ENCODE results near the gene CCDC33.

Gene CCDC33

GRCh38 chr15:74259821-74260607 is 23.9 kb downstream of the CCDC33 start:
- Histone ChIP-seq H3K27me3 (ENCODE audit: insufficient read depth, low read length) (peaks cover 63% of the 10 kb centered on the region), H3K4me1 (ENCODE audit: control insufficient read depth, insufficient read depth, low read length, unreplicated experiment) (no peaks in the 10 kb centered on the region), H2AFZ (ENCODE audit: low read length, unreplicated experiment) (no peak overlapping the region), H3K4me3 (ENCODE audit: low read depth, low read length) (no peak overlapping the region), H3K36me3 (ENCODE audit: insufficient read depth, low read length) (no peaks in the 10 kb centered on the region), H3K27ac (ENCODE audit: low read depth, low read length) (no peak overlapping the region), H3K79me2 (ENCODE audit: control insufficient read depth, insufficient read depth, low read length, unreplicated experiment) (no peaks in the 10 kb centered on the region)

GRCh38 chr15:74261041-74261440 is 24.9 kb downstream of the CCDC33 start:
- Histone ChIP-seq H2AFZ (ENCODE audit: low read length, unreplicated experiment) (no peak overlapping the region), H3K79me2 (ENCODE audit: control insufficient read depth, insufficient read depth, low read length, unreplicated experiment) (no peaks in the 10 kb centered on the region), H3K27ac (ENCODE audit: low read depth, low read length) (no peak overlapping the region), H3K27me3 (ENCODE audit: insufficient read depth, low read length) (peaks cover 71% of the 10 kb centered on the region), H3K4me1 (ENCODE audit: control insufficient read depth, insufficient read depth, low read length, unreplicated experiment) (no peaks in the 10 kb centered on the region), H3K36me3 (ENCODE audit: insufficient read depth, low read length) (no peaks in the 10 kb centered on the region), H3K4me3 (ENCODE audit: low read depth, low read length) (no peak overlapping the region)

- H3K27ac ChIP-seq (ENCODE audit: low read depth, low read length) = no peak overlapping the region
- H3K4me1 ChIP-seq (ENCODE audit: control insufficient read depth, insufficient read depth, low read length, unreplicated experiment) = no peaks in the 10 kb centered on the region
- no peaks in the 10 kb centered on the region for H3K36me3 ChIP-seq (ENCODE audit: insufficient read depth, low read length)
- H2AFZ ChIP-seq (ENCODE audit: low read length, unreplicated experiment) = no peak overlapping the region
- H3K79me2 ChIP-seq (ENCODE audit: control insufficient read depth, insufficient read depth, low read length, unreplicated experiment) = no peaks in the 10 kb centered on the region
- peaks cover 75% of the 10 kb centered on the region for H3K27me3 ChIP-seq (ENCODE audit: insufficient read depth, low read length)
- H3K4me3 ChIP-seq (ENCODE audit: low read depth, low read length) = no peak overlapping the region
Observed at GRCh38 chr15:74261685-74262084, 25.6 kb downstream of the CCDC33 start.

GRCh38 chr15:74262151-74262550 is 26.0 kb downstream of the CCDC33 start:
- Histone ChIP-seq H3K27me3 (ENCODE audit: insufficient read depth, low read length) (peaks cover 76% of the 10 kb centered on the region), H3K4me1 (ENCODE audit: control insufficient read depth, insufficient read depth, low read length, unreplicated experiment) (no peaks in the 10 kb centered on the region)

GRCh38 chr15:74262625-74263024 is 26.5 kb downstream of the CCDC33 start:
- peaks cover 79% of the 10 kb centered on the region for H3K27me3 ChIP-seq (ENCODE audit: insufficient read depth, low read length)
- H3K4me3 ChIP-seq (ENCODE audit: low read depth, low read length) = no peak overlapping the region
- H3K27ac ChIP-seq (ENCODE audit: low read depth, low read length) = no peak overlapping the region

More at GRCh38 chr15:74262151-74262550, 26.0 kb downstream of the CCDC33 start:
- no peak overlapping the region for H3K4me3 ChIP-seq (ENCODE audit: low read depth, low read length)
- no peak overlapping the region for H2AFZ ChIP-seq (ENCODE audit: low read length, unreplicated experiment)
- H3K36me3 ChIP-seq (ENCODE audit: insufficient read depth, low read length) = no peaks in the 10 kb centered on the region
- H3K27ac ChIP-seq (ENCODE audit: low read depth, low read length) = no peak overlapping the region
- H3K79me2 ChIP-seq (ENCODE audit: control insufficient read depth, insufficient read depth, low read length, unreplicated experiment) = no peaks in the 10 kb centered on the region

GRCh38 chr15:74263466-74263865 is 27.3 kb downstream of the CCDC33 start:
- Histone ChIP-seq H3K79me2 (ENCODE audit: control insufficient read depth, insufficient read depth, low read length, unreplicated experiment) (no peaks in the 10 kb centered on the region), H3K4me3 (ENCODE audit: low read depth, low read length) (no peak overlapping the region), H3K36me3 (ENCODE audit: insufficient read depth, low read length) (no peaks in the 10 kb centered on the region), H3K4me1 (ENCODE audit: control insufficient read depth, insufficient read depth, low read length, unreplicated experiment) (no peaks in the 10 kb centered on the region), H2AFZ (ENCODE audit: low read length, unreplicated experiment) (no peak overlapping the region), H3K27ac (ENCODE audit: low read depth, low read length) (no peak overlapping the region), H3K27me3 (ENCODE audit: insufficient read depth, low read length) (peaks cover 83% of the 10 kb centered on the region)

More at GRCh38 chr15:74262625-74263024, 26.5 kb downstream of the CCDC33 start:
- no peak overlapping the region for H2AFZ ChIP-seq (ENCODE audit: low read length, unreplicated experiment)
- no peaks in the 10 kb centered on the region for H3K79me2 ChIP-seq (ENCODE audit: control insufficient read depth, insufficient read depth, low read length, unreplicated experiment)
- no peaks in the 10 kb centered on the region for H3K4me1 ChIP-seq (ENCODE audit: control insufficient read depth, insufficient read depth, low read length, unreplicated experiment)
- no peaks in the 10 kb centered on the region for H3K36me3 ChIP-seq (ENCODE audit: insufficient read depth, low read length)

GRCh38 chr15:74264081-74264501 is 28.0 kb downstream of the CCDC33 start:
- H3K79me2 ChIP-seq (ENCODE audit: control insufficient read depth, insufficient read depth, low read length, unreplicated experiment) = no peaks in the 10 kb centered on the region
- no peaks in the 10 kb centered on the region for H3K36me3 ChIP-seq (ENCODE audit: insufficient read depth, low read length)
- no peak overlapping the region for H2AFZ ChIP-seq (ENCODE audit: low read length, unreplicated experiment)
- no peaks in the 10 kb centered on the region for H3K4me1 ChIP-seq (ENCODE audit: control insufficient read depth, insufficient read depth, low read length, unreplicated experiment)
- H3K4me3 ChIP-seq (ENCODE audit: low read depth, low read length) = no peak overlapping the region
- H3K27me3 ChIP-seq (ENCODE audit: insufficient read depth, low read length) = peaks cover 88% of the 10 kb centered on the region
- no peak overlapping the region for H3K27ac ChIP-seq (ENCODE audit: low read depth, low read length)

GRCh38 chr15:74265046-74265639 is 29.0 kb downstream of the CCDC33 start:
- H3K27ac ChIP-seq (ENCODE audit: low read depth, low read length) = no peak overlapping the region
- peaks cover 90% of the 10 kb centered on the region for H3K27me3 ChIP-seq (ENCODE audit: insufficient read depth, low read length)
- no peak overlapping the region for H3K4me3 ChIP-seq (ENCODE audit: low read depth, low read length)
- H3K79me2 ChIP-seq (ENCODE audit: control insufficient read depth, insufficient read depth, low read length, unreplicated experiment) = no peaks in the 10 kb centered on the region
- no peak overlapping the region for H2AFZ ChIP-seq (ENCODE audit: low read length, unreplicated experiment)
- no peaks in the 10 kb centered on the region for H3K36me3 ChIP-seq (ENCODE audit: insufficient read depth, low read length)
- no peaks in the 10 kb centered on the region for H3K4me1 ChIP-seq (ENCODE audit: control insufficient read depth, insufficient read depth, low read length, unreplicated experiment)

GRCh38 chr15:74268020-74268419 is 31.9 kb downstream of the CCDC33 start:
- Histone ChIP-seq H3K36me3 (ENCODE audit: insufficient read depth, low read length) (no peaks in the 10 kb centered on the region), H3K79me2 (ENCODE audit: control insufficient read depth, insufficient read depth, low read length, unreplicated experiment) (no peaks in the 10 kb centered on the region)

GRCh38 chr15:74269362-74270035 is 33.4 kb downstream of the CCDC33 start:
- Histone ChIP-seq H2AFZ (ENCODE audit: low read length, unreplicated experiment) (no peak overlapping the region), H3K27ac (ENCODE audit: low read depth, low read length) (no peak overlapping the region), H3K36me3 (ENCODE audit: insufficient read depth, low read length) (no peaks in the 10 kb centered on the region), H3K27me3 (ENCODE audit: insufficient read depth, low read length) (peaks cover 80% of the 10 kb centered on the region), H3K4me1 (ENCODE audit: control insufficient read depth, insufficient read depth, low read length, unreplicated experiment) (no peaks in the 10 kb centered on the region), H3K4me3 (ENCODE audit: low read depth, low read length) (no peak overlapping the region), H3K79me2 (ENCODE audit: control insufficient read depth, insufficient read depth, low read length, unreplicated experiment) (no peaks in the 10 kb centered on the region)

More at GRCh38 chr15:74268020-74268419, 31.9 kb downstream of the CCDC33 start:
- no peak overlapping the region for H2AFZ ChIP-seq (ENCODE audit: low read length, unreplicated experiment)
- H3K27ac ChIP-seq (ENCODE audit: low read depth, low read length) = no peak overlapping the region
- no peak overlapping the region for H3K4me3 ChIP-seq (ENCODE audit: low read depth, low read length)
- H3K4me1 ChIP-seq (ENCODE audit: control insufficient read depth, insufficient read depth, low read length, unreplicated experiment) = no peaks in the 10 kb centered on the region
- H3K27me3 ChIP-seq (ENCODE audit: insufficient read depth, low read length) = peaks cover 94% of the 10 kb centered on the region
